GM19463 (cell line): Measurements from ENCODE around the gene SKA1.
"Not testable (repeated sequence)": the region's sequence is repeated elsewhere in the genome, so short reads cannot be mapped to it uniquely, and the experiment has no call there.

ENCODE experiments used
- ATAC-seq: cut with Tn5 transposase; IDR thresholded peaks from one replicate; pipeline ENCODE4 v1.9.1; 2021; ENCODE audit warnings: mild to moderate bottlenecking, moderate library complexity; ENCODE audit not compliant: unreplicated experiment

Gene SKA1

GRCh38 chr18:50428531-50429206 is 53.8 kb downstream of the SKA1 start:
- ATAC-seq = no peak

- ATAC-seq = no peak
These were observed 54.5 kb downstream of the SKA1 start for GRCh38 chr18:50429207-50429948.

DNA sequence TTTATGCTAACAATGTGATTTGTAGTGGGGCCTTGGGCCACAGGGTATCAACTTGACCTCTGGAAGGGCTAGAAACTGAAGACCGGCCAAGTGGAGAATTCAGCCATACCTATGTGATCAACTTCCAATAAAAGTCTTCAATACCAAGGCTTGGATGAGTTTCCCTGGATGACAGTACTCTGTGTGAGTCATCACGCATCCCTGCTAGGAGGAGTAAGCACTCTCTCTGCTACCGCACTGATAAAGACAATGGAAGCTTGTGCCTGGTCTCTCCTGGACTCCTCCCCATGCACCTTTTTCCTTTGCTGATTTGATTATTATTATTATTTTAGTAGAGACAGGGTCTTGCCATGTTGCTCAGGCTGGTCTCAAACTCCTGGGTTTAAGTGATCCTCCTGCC is 58.1 kb downstream of the SKA1 start:
- ATAC-seq = no peak

DNA sequence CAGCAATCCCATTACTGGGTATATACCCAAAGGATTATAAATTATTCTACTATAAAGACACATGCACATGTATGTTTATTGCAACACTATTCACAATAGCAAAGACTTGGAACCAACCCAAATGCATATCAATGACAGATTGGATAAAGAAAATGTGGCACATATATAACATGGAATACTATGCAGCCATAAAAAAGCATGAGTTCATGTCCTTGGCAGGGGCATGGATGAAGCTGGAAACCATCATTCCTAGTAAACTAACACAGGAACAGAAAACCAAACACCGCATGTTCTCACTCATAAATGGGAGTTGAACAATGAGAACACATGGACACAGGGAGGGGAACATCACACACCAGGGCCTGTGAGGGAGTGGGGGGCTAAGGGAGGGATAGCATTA is 61.9 kb downstream of the SKA1 start:
- not testable (repeated sequence) for ATAC-seq

- no peak for ATAC-seq
These were observed 64.7 kb downstream of the SKA1 start for GRCh38 chr18:50439460-50440015.

DNA sequence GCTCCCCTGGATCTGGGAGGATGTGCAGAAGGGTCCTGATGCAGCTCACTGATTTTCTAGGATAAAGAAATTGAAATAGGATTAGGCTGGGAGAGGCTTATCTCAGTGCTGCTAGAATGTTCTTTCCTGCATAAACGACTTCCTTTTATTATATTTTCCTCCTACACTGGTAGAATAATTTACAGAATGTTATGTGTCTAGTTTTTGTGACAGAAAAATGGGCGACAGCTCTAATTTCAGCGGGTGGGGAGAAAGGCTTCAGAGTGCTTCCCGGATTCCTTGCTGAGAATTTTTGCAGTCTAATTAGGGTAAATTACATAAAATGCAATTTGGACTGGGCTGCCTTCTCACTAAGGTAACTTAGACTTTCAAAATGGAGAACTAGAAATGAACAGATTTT is 66.2 kb downstream of the SKA1 start:
- ATAC-seq = no peak

DNA sequence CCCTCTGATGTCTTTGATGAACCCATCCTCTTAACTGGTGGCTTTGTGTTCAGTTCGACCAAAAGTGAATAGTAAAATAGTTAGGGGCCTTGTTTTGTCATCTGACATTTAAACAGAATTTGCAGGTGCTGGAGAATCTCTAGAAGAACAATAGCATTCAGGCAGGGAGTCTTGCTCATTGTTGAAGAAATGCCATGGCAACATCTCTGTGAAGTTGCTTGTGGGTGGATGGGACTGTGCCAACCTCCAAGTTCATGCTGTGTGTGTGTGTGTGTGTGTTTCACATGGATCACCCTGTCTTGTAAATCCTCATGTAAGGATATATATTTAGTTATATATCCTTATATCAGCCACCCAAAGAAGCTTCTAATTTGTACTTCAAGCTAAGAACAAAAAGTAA is 66.7 kb downstream of the SKA1 start:
- no peak for ATAC-seq
